PC-9 (cell line): ENCODE measurements around the gene INCA1. TPM values are rescaled to one million over a fixed set of nuclear protein-coding genes. Genes with fewer than 3 reads are reported as not detected.

Experiments
- BruUV-seq: library from RNA; stranded (reverse); fragments of 400-500 nt; replicated peaks from 2 replicates; lab custom pipeline; 2021; lab: Mats Ljungman, UMichigan
- CTCF ChIA-PET: fragments of 300-600 bp; sonication (Branson Sonifier 250); formaldehyde crosslinking; loops from one replicate; lab custom pipeline; 2022; ENCODE audit warnings: antibody characterized with exemption; lab: Charles Lee
- POLR2A ChIA-PET: fragments of 300-600 bp; sonication (Branson Sonifier 250); formaldehyde crosslinking; loops from one replicate; lab custom pipeline; 2022; ENCODE audit warnings: antibody characterized with exemption; ENCODE audit not compliant: unreplicated experiment; lab: Charles Lee
- DNase-seq, 2 experiments: peaks; one replicate each; pipeline versions ENCODE4 v3.0.0 to v3.0.0-alpha.2; 2015 to 2022; ENCODE audit warnings: mixed read lengths in 1 of 2
- H2AFZ ChIP-seq: fragments of 200-600 bp; sonication (generic); 2 replicates; pipeline ENCODE4 v1.8.1; 2017; ENCODE audit warnings: antibody characterized with exemption
- H3F3A ChIP-seq: fragments of 200-600 bp; sonication (generic); 2 replicates; pipeline ENCODE4 v1.8.1; 2017; ENCODE audit warnings: antibody characterized with exemption, mild to moderate bottlenecking, low read depth; ENCODE audit not compliant: insufficient read depth
- H3K27ac ChIP-seq: fragments of 200-600 bp; sonication (generic); 2 replicates; pipeline ENCODE4 v1.6.1; 2016; ENCODE audit warnings: mixed run types
- H3K27me3 ChIP-seq: fragments of 200-600 bp; sonication (generic); 2 replicates; pipeline ENCODE4 v1.6.1; 2016; ENCODE audit warnings: low read depth, mixed run types; ENCODE audit not compliant: insufficient read depth
- H3K36me3 ChIP-seq: fragments of 200-600 bp; sonication (generic); 2 replicates; pipeline ENCODE4 v1.6.1; 2016; ENCODE audit warnings: low read depth, mixed run types
- H3K4me1 ChIP-seq: fragments of 200-600 bp; sonication (generic); replicated peaks from 2 replicates; pipeline ENCODE4 v1.6.1; 2016; ENCODE audit warnings: mixed run types; ENCODE audit not compliant: insufficient read depth
- H3K4me2 ChIP-seq: fragments of 200-600 bp; sonication (generic); 2 replicates; pipeline ENCODE4 v1.6.1; 2017; ENCODE audit warnings: mixed run types
- H3K4me3 ChIP-seq: fragments of 200-600 bp; sonication (generic); 2 replicates; pipeline ENCODE4 v1.6.1; 2016; ENCODE audit warnings: mixed run types
- H3K79me2 ChIP-seq: fragments of 200-600 bp; sonication (generic); 2 replicates; pipeline ENCODE4 v1.6.1; 2017; ENCODE audit warnings: low read depth, mixed run types
- H3K9me2 ChIP-seq: fragments of 200-600 bp; sonication (generic); 2 replicates; pipeline ENCODE4 v1.8.1; 2017; ENCODE audit warnings: mild to moderate bottlenecking; ENCODE audit not compliant: insufficient read depth
- H3K9me3 ChIP-seq: fragments of 200-600 bp; sonication (generic); 2 replicates; pipeline ENCODE4 v1.8.1; 2016; ENCODE audit warnings: low read depth; ENCODE audit not compliant: insufficient read depth
- H4K20me1 ChIP-seq: fragments of 200-600 bp; sonication (generic); 2 replicates; pipeline ENCODE4 v1.8.1; 2017; ENCODE audit not compliant: insufficient read depth
- EZH2 ChIP-seq: fragments of 200-600 bp; sonication (generic); IDR thresholded peaks from 2 replicates; pipeline ENCODE4 v1.8.0; 2017; ENCODE audit warnings: antibody characterized with exemption, low read depth
- intact Hi-C: fragments of 100-400 bp; cut with micrococcal nuclease; formaldehyde crosslinking; loops from one replicate; pipeline ENCODE4 v1.10.0; 2022; ENCODE audit not compliant: unreplicated experiment
- total RNA-seq: library from RNA; stranded (reverse); gene quantifications from 2 replicates; pipeline ENCODE4 v1.2.3, GENCODE V29; 2021
- TF ChIP-seq, protein P1 (sequence below): fragments of 200-600 bp; sonication (generic); conservative IDR thresholded peaks from 2 replicates; pipeline ENCODE4 v1.6.1; 2017; ENCODE audit warnings: mixed run types, antibody characterized with exemption, mild to moderate bottlenecking, moderate library complexity

Gene INCA1
- total RNA-seq, 1 experiment from 2014 or later: 2.9 TPM

DNA sequence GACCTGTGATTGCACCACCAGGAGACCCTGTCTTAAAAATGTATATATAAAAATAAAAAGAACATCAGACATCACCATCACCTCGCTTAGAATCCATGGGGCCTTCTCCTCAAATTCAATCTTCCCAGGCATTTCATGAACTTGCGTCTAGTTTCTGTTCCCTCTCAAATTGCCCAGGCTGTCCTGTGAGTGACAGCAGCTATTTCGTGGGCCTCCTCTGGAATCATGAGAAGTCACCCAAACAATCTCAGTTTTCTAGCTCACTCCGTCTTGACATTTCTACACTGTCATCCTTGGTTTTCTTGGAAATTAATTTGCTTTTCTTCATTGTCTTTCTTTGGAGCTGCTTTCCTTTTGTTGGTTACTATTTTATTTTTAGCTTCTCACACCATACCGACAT, 30.6 kb upstream of the INCA1 start:
- TF ChIP-seq, protein P1, sequence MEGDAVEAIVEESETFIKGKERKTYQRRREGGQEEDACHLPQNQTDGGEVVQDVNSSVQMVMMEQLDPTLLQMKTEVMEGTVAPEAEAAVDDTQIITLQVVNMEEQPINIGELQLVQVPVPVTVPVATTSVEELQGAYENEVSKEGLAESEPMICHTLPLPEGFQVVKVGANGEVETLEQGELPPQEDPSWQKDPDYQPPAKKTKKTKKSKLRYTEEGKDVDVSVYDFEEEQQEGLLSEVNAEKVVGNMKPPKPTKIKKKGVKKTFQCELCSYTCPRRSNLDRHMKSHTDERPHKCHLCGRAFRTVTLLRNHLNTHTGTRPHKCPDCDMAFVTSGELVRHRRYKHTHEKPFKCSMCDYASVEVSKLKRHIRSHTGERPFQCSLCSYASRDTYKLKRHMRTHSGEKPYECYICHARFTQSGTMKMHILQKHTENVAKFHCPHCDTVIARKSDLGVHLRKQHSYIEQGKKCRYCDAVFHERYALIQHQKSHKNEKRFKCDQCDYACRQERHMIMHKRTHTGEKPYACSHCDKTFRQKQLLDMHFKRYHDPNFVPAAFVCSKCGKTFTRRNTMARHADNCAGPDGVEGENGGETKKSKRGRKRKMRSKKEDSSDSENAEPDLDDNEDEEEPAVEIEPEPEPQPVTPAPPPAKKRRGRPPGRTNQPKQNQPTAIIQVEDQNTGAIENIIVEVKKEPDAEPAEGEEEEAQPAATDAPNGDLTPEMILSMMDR: no peak
- no peak for TF ChIP-seq EZH2
- Histone ChIP-seq H3K27me3 (no peaks in the 10 kb centered on the region), H3K4me1 (peaks cover 15% of the 10 kb centered on the region; the same call in 1 of the 2 replicates), H3K27ac (no peak overlapping the region), H3K4me3 (no peak overlapping the region), H3F3A (peaks cover 19% of the 10 kb centered on the region), H3K36me3 (no peaks in the 10 kb centered on the region), H3K79me2 (no peaks in the 10 kb centered on the region), H3K9me2 (no peaks in the 10 kb centered on the region), H3K9me3 (no peaks in the 10 kb centered on the region), H3K4me2 (no peak overlapping the region), H4K20me1 (no peaks in the 10 kb centered on the region), H2AFZ (no peak overlapping the region)
- intact Hi-C loops: no loop called here
- DNase-seq: no peak
- ChIA-PET CTCF (interaction anchor here (0.6 kb wide), 4 partner anchors 16 to 188 kb away, joined by 5 to 7 read pairs (median 6); no protein-coding TSS in a partner anchor), POLR2A (interaction anchor here (0.6 to 0.8 kb wide), 3 partner anchors 23 to 111 kb away, joined by 3 to 13 read pairs (median 5); no protein-coding TSS in a partner anchor)
- BruUV-seq: no TSS peak

DNA sequence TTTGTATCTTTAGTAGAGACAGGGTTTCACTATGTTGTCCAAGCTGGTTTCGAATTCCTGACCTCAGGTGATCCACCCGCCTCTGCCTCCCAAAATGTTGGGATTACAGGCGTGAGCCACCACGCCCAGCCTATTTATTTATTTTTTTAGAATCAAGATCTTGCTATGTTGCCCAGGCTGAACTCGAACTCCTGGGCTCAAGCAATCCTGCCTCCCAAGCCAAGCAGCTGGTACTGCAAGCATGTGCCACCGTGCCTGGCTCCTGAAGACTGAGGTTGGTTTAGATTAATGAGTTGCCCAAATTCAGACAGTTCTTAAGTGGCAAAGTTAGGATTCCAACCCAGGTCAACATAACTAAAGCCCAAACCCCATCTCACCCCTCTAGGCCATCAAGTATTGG, 30.0 kb upstream of the INCA1 start:
- H3K4me3 ChIP-seq: no peak overlapping the region
- no peaks in the 10 kb centered on the region for H3K27me3 ChIP-seq
- H3K36me3 ChIP-seq: no peaks in the 10 kb centered on the region
- H4K20me1 ChIP-seq: no peaks in the 10 kb centered on the region
- TF ChIP-seq EZH2: no peak
- TF ChIP-seq, protein P1: no peak
- H3K4me2 ChIP-seq: no peak overlapping the region
- H3K9me3 ChIP-seq: no peaks in the 10 kb centered on the region
- peaks cover 19% of the 10 kb centered on the region for H3F3A ChIP-seq
- H3K4me1 ChIP-seq: peaks cover 15% of the 10 kb centered on the region; the same call in 1 of the 2 replicates
- CTCF ChIA-PET: interaction anchor here (0.6 kb wide), 1 partner anchor 17 kb away, joined by 5 read pairs; no protein-coding TSS in a partner anchor
- no peaks in the 10 kb centered on the region for H3K9me2 ChIP-seq
- no peaks in the 10 kb centered on the region for H3K79me2 ChIP-seq
- POLR2A ChIA-PET: interaction anchor here (0.6 to 0.7 kb wide), 2 partner anchors 23 to 82 kb away, joined by 3 to 13 read pairs; no protein-coding TSS in a partner anchor
- no peak overlapping the region for H3K27ac ChIP-seq
- intact Hi-C loops: no loop called here
- no TSS peak for BruUV-seq
- DNase-seq: no peak
- H2AFZ ChIP-seq: no peak overlapping the region

DNA sequence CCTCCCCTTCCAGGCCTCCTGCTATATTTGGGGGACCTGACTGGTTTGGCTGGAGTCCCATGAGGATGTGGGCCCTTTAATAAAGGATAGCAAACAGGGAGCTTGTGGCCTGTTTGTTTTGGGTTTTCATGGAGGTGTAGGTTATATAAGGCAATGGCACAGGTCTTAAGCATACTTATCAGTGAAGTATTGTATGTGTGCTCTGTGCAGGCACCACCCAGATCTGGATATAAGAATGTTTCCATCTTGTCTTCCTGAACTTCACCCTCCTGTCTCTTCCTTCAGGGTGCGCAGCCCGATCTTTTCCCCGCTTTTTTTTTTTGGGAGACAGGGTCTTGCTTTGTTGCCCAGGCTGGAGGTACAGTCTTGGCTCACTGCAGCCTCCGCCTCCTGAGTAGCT, 27.3 kb upstream of the INCA1 start:
- Histone ChIP-seq H3K27me3 (no peaks in the 10 kb centered on the region), H2AFZ (no peak overlapping the region), H3K27ac (no peak overlapping the region), H3K4me1 (peaks cover 12% of the 10 kb centered on the region; the same call in 1 of the 2 replicates), H3K4me3 (no peak overlapping the region), H3K79me2 (no peaks in the 10 kb centered on the region), H3K36me3 (0 out of 2 replicates have a peak, but pooled peaks cover 7% of the 10 kb centered on the region), H3K9me2 (no peaks in the 10 kb centered on the region), H3K4me2 (no peak overlapping the region), H3K9me3 (no peaks in the 10 kb centered on the region), H3F3A (peaks cover 19% of the 10 kb centered on the region; the same call in 1 of the 2 replicates), H4K20me1 (no peaks in the 10 kb centered on the region)
- intact Hi-C loops: no loop called here
- CTCF ChIA-PET: no interaction called here
- BruUV-seq: no TSS peak
- POLR2A ChIA-PET: no interaction called here
- DNase-seq: no peak
- TF ChIP-seq EZH2: no peak
- TF ChIP-seq, protein P1: no peak
